K562 treated with DMSO at 1 percent for 24 hours (cell line): ENCODE measurements around the gene NFYA. TPM values are rescaled to one million over a fixed set of nuclear protein-coding genes. Genes with fewer than 3 reads are reported as not detected.

Source experiments
- total RNA-seq: library from RNA; unstranded; fragments of 300-600 nt; gene quantifications from 2 replicates; pipeline ENCODE4 v1.2.3, GENCODE V29; 2022; ENCODE audit warnings: low read depth; ENCODE audit not compliant: insufficient read depth

NFYA gene
- total RNA-seq, result 14.2 and 20.0 TPM in 2 replicates

DNA sequence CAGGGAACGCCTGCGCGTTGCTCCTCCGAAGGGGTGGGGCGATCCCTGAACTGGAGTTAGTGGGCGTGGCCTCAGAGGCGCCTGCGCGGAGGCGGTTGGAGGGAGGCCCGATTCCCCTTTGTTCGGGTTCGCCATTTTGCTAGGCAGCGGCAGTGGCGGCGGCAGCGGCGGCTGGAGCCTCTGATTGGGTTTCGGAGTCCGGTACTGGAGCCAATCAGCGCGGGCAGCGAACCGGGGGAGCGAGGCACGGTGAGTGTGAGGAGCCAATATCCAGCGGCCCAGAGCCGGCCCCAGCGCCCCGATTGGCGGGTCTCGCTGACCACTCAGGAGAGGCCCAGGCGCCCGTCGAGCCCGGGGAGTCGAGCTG is at the start of gene NFYA:
NFYA (plus strand) TSS at position 139 of the 367 bp plus-strand sequence. CDS start 6,116 bp downstream, outside the sequence.

DNA sequence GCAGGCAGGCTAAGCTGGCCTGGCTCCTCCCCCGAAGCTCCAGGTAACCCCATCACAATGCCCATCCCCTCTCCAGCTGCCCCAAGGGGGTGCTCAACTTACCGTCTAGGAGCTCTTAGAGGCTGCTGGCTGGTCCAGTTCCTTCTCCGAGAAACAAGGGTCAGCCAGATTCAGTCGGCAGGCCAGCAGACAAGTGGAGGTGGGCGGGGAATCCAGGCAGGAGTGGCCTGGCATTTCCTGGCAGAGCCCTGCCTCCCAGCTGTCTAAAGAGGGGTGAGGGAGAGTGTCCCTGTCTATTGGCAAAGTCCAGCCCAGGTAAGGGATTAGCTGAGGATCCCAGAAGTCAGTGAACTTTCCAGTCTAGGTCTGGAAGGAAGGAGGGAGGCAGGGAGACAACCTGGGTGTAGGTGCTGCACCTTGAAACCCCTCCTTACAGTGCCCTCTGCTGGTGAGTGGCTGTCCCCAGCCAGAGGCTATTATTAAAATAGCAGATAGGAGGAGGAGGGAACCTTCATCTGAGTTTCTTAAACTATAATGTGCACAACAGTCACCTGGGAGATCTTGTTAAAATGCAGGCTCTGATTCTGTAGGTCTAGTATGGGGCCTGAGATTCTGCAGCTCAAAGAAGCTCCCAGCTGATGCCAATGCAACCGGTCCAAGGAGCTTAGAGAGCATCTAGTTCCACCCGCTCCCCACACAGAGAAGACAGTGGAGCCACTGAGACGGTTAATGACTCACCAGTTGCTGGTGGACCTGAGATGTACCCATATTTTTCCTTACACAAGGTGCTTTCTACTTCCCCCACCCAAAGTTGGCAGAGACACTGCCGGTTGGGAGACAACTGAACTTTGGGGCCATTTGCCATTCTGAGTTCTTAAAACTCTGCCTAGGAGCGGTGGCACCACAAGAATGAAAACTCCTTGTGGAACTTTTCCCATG is 33.4 kb upstream of the NFYA start, which contains the start of gene UNC5CL:
UNC5CL (minus strand) TSS at position 162 of the 939 bp plus-strand sequence. CDS start 4,147 bp downstream, outside the sequence.

GRCh38 chr6:41042226-41043055 is 30.3 kb upstream of the NFYA start, which contains the start of gene TSPO2:
TSPO2 (plus strand) TSS chr6:41042467; CDS start chr6:41042986, 519 bp downstream.

DNA sequence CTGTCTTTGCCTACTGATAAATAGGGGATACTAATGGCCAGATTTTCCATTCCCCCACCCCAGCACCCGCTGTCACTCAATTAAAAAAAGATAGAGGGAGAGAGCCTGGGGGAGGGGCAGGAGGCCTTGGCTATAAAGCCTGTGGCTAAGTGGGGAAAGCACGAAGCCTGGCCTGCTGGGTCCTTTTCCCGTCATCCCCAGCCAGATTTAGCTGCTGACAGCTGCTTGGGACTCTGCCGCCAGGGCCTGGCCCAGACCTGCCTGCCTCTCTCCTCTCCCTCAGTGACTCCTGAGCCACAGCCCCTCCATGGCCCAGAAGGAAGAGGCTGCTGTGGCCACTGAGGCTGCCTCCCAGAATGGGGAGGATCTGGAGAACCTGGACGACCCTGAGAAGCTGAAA is 19.7 kb upstream of the NFYA start, which contains the start of gene APOBEC2:
APOBEC2 (plus strand) TSS at position 162 of the 400 bp plus-strand sequence; CDS start at position 308, 146 bp downstream.

DNA sequence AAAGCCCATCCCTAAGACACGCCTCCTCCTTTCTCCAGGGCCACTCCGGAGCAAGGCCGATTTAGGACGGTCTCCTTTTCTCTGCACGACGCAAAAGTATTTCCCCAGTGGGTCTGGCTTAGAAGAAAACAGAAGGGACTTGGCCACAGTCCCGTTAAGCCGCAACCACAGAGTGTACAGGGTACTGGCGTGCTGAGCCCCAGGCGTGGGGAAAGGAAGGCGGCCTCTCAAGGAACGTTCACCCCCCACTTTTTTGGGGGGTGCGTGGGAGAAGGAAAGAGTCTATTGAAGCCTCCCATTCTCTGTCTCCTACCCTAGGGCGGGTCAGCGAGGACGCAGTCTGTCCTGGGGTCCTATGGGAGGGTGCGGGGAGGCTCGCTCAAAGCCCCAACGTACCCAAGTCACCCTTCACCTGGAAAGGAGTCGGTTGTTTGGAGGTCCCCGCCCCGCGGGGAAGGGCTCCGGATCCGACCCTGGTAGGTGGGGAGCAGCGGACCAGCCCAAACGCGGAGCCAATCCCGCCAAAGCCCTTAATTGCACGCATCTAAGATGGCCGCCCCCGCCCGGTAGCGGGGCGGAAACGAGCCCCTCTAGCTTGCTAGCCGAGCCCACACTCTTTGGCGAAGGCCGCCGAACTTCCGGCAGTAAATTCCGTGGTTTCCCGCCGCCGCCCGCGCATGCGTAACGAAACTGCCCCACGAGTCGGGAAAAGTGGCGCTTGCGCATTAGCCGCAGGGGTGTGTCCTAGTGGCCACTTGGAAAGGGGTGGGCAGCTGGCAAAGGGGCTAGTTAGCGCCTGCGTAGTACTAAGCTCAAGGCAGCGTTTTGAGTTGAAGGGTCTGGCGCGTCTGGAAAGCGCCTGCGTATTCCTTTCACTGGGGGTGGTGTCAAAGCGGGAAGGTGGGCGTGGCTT is 595 bp upstream of the NFYA start, which contains the start of gene OARD1:
OARD1 (minus strand) TSS at position 434 of the 913 bp plus-strand sequence. CDS start 722 bp downstream, outside the sequence.

Other genes starting within 250 kb of the NFYA start
- gene UNC5CL, start 33.8 kb upstream of the NFYA start, total RNA-seq, result 1.8 and 1.9 TPM in 2 replicates
- gene TSPO2, start 30.5 kb upstream of the NFYA start, total RNA-seq, result not detected in 2 replicates
- gene APOBEC2, start 19.8 kb upstream of the NFYA start, total RNA-seq, result not detected in 2 replicates
- gene OARD1, start 618 bp upstream of the NFYA start, total RNA-seq, result 25.2 and 26.1 TPM in 2 replicates
- gene TREML1, start 81.4 kb downstream of the NFYA start, total RNA-seq, result not detected in 2 replicates
- gene TREM2, start 90.1 kb downstream of the NFYA start, total RNA-seq, result not detected in 2 replicates
- 1.9 TPM in 2 replicates for gene TREML2, start 128.2 kb downstream of the NFYA start, total RNA-seq
- gene TREML4, start 155.4 kb downstream of the NFYA start, total RNA-seq, result not detected in 2 replicates
- gene TREM1, start 213.7 kb downstream of the NFYA start, total RNA-seq, result not detected in 2 replicates